Vagina (tissue), 2 donors: ENCODE data around the gene DAB1.

Experiments used
- POLR2A ChIP-seq, 2 donors: fragments of 450-650 bp; IDR thresholded peaks; one replicate each; pipeline ENCODE4 v1.6.1; 2017; ENCODE audit warnings: antibody characterized with exemption in 2 of 2, mild to moderate bottlenecking in 2 of 2, moderate library complexity in 2 of 2
- POLR2AphosphoS5 ChIP-seq, 2 donors: sonication (generic); formaldehyde crosslinking; IDR thresholded peaks; one replicate each; pipeline ENCODE4 v1.9.0; 2017; ENCODE audit warnings: antibody characterized with exemption in 2 of 2, mild to moderate bottlenecking in 2 of 2, low read depth in 1 of 2; ENCODE audit not compliant: insufficient read depth in 1 of 2
- TF ChIP-seq, protein P1 (sequence below), 3 experiments: fragments of 450-650 bp in 2 of 3; fragments of 200-600 bp in 1 of 3; sonication (generic) in 1 of 3; IDR thresholded peaks; one replicate each; pipeline ENCODE4 v1.5.1; 2017 to 2019; ENCODE audit warnings: antibody characterized with exemption in 3 of 3, mild to moderate bottlenecking in 2 of 3, moderate library complexity in 2 of 3

DNA sequence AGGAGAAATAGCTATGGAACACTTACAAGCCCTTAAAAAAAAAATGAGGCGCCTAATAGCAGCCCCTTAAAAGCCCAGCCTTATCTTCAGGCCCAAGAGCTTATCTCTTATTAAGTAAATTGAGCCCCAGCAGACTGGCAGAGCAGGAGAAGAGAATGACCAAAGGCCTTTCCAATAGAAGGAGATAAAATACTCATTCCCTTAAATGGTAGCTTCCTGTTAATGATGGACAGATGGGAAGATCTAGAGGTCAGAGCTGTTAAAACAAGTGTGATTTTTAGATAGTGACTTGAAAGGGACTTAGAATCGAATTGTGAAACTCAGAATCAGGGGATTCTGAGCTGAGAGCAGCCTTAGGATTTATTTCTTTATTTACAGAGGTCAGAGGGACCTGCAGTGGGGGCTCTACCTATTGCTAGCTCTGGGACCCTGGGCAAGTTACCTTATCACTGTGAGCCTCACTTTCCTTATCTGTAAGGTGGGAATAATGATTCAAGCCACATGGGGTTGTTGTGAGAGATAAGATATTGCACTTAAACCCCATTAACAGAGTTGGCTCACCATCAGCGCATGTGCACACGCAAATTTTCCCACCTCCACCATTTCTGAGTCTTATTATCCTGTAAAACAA, 356.8 kb downstream of the DAB1 start:
- TF ChIP-seq POLR2A (IDR thresholded peaks at IDR 0.05) (no peak), POLR2AphosphoS5 (IDR thresholded peaks at IDR 0.05; ENCODE audit: insufficient read depth in 1 of 2, low read depth in 1 of 2) (no peak)
- TF ChIP-seq, protein P1, sequence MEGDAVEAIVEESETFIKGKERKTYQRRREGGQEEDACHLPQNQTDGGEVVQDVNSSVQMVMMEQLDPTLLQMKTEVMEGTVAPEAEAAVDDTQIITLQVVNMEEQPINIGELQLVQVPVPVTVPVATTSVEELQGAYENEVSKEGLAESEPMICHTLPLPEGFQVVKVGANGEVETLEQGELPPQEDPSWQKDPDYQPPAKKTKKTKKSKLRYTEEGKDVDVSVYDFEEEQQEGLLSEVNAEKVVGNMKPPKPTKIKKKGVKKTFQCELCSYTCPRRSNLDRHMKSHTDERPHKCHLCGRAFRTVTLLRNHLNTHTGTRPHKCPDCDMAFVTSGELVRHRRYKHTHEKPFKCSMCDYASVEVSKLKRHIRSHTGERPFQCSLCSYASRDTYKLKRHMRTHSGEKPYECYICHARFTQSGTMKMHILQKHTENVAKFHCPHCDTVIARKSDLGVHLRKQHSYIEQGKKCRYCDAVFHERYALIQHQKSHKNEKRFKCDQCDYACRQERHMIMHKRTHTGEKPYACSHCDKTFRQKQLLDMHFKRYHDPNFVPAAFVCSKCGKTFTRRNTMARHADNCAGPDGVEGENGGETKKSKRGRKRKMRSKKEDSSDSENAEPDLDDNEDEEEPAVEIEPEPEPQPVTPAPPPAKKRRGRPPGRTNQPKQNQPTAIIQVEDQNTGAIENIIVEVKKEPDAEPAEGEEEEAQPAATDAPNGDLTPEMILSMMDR (IDR thresholded peaks at IDR 0.05), result no peak
